Stimulated activated CD4-positive, alpha-beta T cell treated with anti-CD3 and anti-CD28 coated beads, TNF-alpha, amount 100 ng/mL, for 24 hours (primary cell): ENCODE results near the gene RIOK1.
"Not testable (repeated sequence)": the region's sequence is repeated elsewhere in the genome, so short reads cannot be mapped to it uniquely, and the experiment has no call there.

Experiments
- DNase-seq, 3 experiments: peaks; one replicate each; pipeline ENCODE4 v3.0.0-alpha.2; 2020; ENCODE audit warnings: low read depth in 3 of 3

The RIOK1 gene

GRCh38 chr6:7441048-7441775 lies 51.6 kb downstream of the RIOK1 start:
- no peak for DNase-seq

DNA sequence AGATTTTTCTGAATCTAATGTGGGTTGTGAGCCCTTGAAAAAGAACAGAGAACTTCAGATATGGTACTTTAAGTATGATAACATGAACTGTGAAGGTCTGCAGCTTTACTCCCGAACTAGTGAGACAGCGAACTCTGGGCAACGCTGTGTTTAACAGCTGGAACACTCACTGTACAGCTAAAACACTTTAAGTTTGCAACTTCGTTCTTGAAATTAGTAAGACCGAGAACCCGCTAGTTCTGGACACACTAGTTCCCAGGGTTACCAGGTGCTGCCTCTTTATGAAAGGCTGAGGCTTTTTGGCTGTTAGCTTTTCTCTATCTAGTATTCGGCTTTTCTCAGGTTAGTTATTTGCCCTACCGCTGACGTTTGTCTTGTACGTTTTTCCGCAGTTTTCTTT lies 52.9 kb downstream of the RIOK1 start:
- DNase-seq, result no peak

GRCh38 chr6:7445101-7445500 lies 55.5 kb downstream of the RIOK1 start:
- DNase-seq, result no peak

- no peak for DNase-seq
Observed at GRCh38 chr6:7445885-7446461, 56.4 kb downstream of the RIOK1 start.

GRCh38 chr6:7446619-7447325 lies 57.2 kb downstream of the RIOK1 start:
- no peak for DNase-seq

- DNase-seq, result no peak
Observed at GRCh38 chr6:7448232-7448631, 58.6 kb downstream of the RIOK1 start.

- no peak for DNase-seq
Observed at GRCh38 chr6:7449018-7449417, 59.4 kb downstream of the RIOK1 start.

DNA sequence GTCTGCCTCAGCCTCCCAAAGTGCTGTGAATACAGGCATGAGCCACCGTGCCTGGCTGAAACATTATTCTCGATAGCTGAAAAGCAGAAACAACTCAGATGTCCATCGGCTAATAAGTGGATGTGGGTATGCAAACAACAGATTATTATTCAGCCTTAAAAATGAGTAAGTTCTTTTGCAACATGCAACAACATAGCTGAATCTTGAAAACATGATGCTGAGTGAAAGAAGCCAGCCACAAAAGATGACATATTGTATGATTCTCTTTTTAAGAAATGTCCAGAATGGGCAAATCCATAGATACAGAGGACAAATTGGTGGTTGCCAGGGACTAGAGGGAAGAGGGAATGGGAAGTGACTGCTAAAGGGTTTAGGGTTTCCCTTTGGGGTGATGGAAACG lies 61.7 kb downstream of the RIOK1 start:
- no peak for DNase-seq

GRCh38 chr6:7452898-7453297 lies 63.3 kb downstream of the RIOK1 start:
- no peak for DNase-seq

DNA sequence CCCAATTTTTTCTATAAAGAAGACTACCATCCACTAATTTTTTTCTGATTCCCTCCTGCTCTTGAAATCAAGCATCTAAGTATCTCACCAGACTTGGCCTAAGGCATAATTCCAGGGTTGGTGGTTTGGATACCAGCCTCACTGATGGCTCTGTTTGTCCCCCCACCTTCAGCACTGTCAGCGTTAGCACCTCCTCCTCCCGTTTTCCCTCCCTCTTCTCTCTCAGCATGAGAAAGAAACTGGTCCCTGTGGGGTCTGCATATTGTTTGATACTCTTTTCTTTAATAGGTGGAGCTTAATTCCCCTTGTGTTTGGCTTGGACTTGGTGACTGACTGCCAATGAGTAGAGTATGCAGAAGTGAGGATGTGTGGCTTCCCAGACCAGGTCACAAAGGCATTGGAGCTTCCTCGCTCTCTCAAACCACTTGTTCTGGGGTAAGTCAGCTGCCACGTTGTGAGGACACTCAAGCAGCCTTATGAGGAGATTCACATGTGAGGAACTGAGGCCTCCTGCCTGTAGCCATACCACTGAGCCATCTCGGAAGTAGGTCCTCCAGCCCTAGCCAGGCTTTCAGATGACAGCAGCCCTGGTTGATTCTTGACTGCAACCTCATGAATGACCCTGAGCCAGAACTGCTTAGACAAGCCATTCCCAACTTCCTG lies 65.2 kb downstream of the RIOK1 start:
- no peak for DNase-seq

- DNase-seq, result not testable (repeated sequence)
Observed at GRCh38 chr6:7456302-7456701, 66.7 kb downstream of the RIOK1 start.

DNA sequence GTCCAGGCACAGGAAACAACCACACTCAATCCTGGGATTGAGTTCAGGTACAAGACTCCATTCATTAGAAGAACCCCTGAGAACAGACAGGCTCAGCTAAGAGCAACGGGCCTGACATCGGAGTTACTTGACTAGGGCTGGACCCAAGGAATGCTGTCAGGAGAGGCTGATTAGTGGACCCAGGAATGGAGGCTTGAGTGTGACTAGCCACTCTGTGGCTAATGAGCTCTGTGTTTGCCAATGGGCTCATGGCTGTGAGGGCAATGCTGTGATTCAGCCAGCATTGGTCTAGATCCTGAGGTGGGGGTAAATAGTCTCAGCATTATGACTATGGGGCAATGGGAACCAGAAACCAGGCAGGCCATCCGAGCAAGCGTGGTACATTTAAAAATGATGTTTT lies 71.8 kb downstream of the RIOK1 start:
- no peak for DNase-seq

DNA sequence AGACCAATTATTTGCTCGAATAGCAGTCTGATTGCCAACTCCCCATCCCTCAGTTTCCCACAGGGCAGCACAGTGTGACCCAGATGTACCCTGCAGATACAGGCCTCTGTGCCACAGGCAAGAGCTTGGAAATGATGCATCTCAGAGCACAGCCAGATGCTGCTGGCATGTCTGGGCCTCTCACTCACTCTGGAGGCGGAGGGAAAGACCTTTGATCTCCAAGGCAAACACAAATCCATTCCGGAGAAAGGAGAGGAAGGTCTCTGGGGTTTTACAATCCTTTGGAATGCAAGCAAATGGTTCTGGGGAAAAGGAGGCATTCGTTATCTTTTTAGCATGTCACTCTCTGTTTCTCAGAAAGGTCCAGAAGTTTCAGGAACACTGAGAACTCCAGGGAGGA lies 74.2 kb downstream of the RIOK1 start:
- no peak for DNase-seq

GRCh38 chr6:7467007-7467897 lies 77.6 kb downstream of the RIOK1 start:
- DNase-seq, result no peak
